GM21528 (cell line): ENCODE measurements around the gene ATP6AP1.
"Not testable (repeated sequence)": the region's sequence is repeated elsewhere in the genome, so short reads cannot be mapped to it uniquely, and the experiment has no call there.

ENCODE experiments used
- ATAC-seq: cut with Tn5 transposase; IDR thresholded peaks from one replicate; pipeline ENCODE4 v1.9.1; 2021; ENCODE audit warnings: mild to moderate bottlenecking, moderate library complexity; ENCODE audit not compliant: unreplicated experiment, low FRiP score

Gene ATP6AP1

GRCh38 chrX:154398668-154399526, 29.6 kb upstream of the ATP6AP1 start:
- peak; percentile 29 for ATAC-seq

- no peak for ATAC-seq
Observed at GRCh38 chrX:154399527-154400368, 28.7 kb upstream of the ATP6AP1 start.

- ATAC-seq, result not testable (repeated sequence)
Observed at GRCh38 chrX:154400369-154400817, 28.1 kb upstream of the ATP6AP1 start.

- no peak for ATAC-seq
Observed at GRCh38 chrX:154401045-154401799, 27.3 kb upstream of the ATP6AP1 start.

- no peak for ATAC-seq
Observed at GRCh38 chrX:154401918-154402621, 26.4 kb upstream of the ATP6AP1 start.

GRCh38 chrX:154402622-154403127, 25.8 kb upstream of the ATP6AP1 start:
- ATAC-seq, result no peak

- ATAC-seq, result no peak
Observed at GRCh38 chrX:154403192-154403591, 25.3 kb upstream of the ATP6AP1 start.

GRCh38 chrX:154403858-154404257, 24.6 kb upstream of the ATP6AP1 start:
- ATAC-seq, result no peak

GRCh38 chrX:154404625-154405192, 23.8 kb upstream of the ATP6AP1 start:
- no peak for ATAC-seq

GRCh38 chrX:154408659-154409221, 19.7 kb upstream of the ATP6AP1 start:
- no peak for ATAC-seq

- no peak for ATAC-seq
Observed at GRCh38 chrX:154409222-154409871, 19.1 kb upstream of the ATP6AP1 start, which contains the start of gene DNASE1L1. TSS of gene DNASE1L1 (minus strand) at chrX:154409254. CDS start at chrX:154405568, 3,686 bp downstream.

- peak; percentile 46 for ATAC-seq
Observed at GRCh38 chrX:154411981-154412340, 16.5 kb upstream of the ATP6AP1 start.

GRCh38 chrX:154412468-154412867, 16.0 kb upstream of the ATP6AP1 start:
- no peak for ATAC-seq

GRCh38 chrX:154413142-154413541, 15.3 kb upstream of the ATP6AP1 start:
- ATAC-seq, result no peak

- no peak for ATAC-seq
Observed at GRCh38 chrX:154417157-154417556, 11.3 kb upstream of the ATP6AP1 start.

- no peak for ATAC-seq
Observed at GRCh38 chrX:154419189-154419588, 9.3 kb upstream of the ATP6AP1 start.

- ATAC-seq, result no peak
Observed at GRCh38 chrX:154419688-154420401, 8.6 kb upstream of the ATP6AP1 start.

GRCh38 chrX:154420402-154420756, 8.1 kb upstream of the ATP6AP1 start:
- ATAC-seq, result no peak
